HL-60 (cell line): ENCODE measurements around the gene TOX4.

Experiments
- DNase-seq, 2 experiments: peaks; one replicate each; pipeline ENCODE4 v3.0.0-alpha.2; 2010 to 2020; ENCODE audit warnings: low read depth in 1 of 2, low spot score in 1 of 2
- H3K27ac ChIP-seq: fragments of 250-450 bp; sonication (Bioruptor Pico); replicated peaks from 2 replicates; pipeline ENCODE4 v1.5.1; 2020; ENCODE audit warnings: mild to moderate bottlenecking, moderate library complexity
- H3K27me3 ChIP-seq: fragments of 250-450 bp; sonication (Bioruptor Pico); 2 replicates; pipeline ENCODE4 v1.5.1; 2021; ENCODE audit warnings: mild to moderate bottlenecking, moderate library complexity; ENCODE audit not compliant: insufficient read depth, poor library complexity, severe bottlenecking
- H3K4me3 ChIP-seq: replicated peaks from 2 replicates; pipeline ENCODE4 v1.5.1; 2011; ENCODE audit warnings: mild to moderate bottlenecking, control low read depth, low read length; ENCODE audit not compliant: insufficient read depth
- CTCF ChIP-seq: IDR thresholded peaks from one replicate; pipeline ENCODE4 v1.5.1; 2011; ENCODE audit warnings: low read length, control low read depth, inconsistent platforms; ENCODE audit not compliant: insufficient read depth
- GABPA ChIP-seq: IDR thresholded peaks from 2 replicates; pipeline ENCODE4 v1.6.1; 2012; ENCODE audit warnings: low read depth
- POLR2AphosphoS5 ChIP-seq: IDR thresholded peaks from 2 replicates; pipeline ENCODE4 v1.6.1; 2012; ENCODE audit warnings: low read depth
- REST ChIP-seq: IDR thresholded peaks from 2 replicates; pipeline ENCODE4 v1.6.1; 2012; ENCODE audit warnings: low read depth; ENCODE audit not compliant: insufficient replicate concordance
- SPI1 ChIP-seq: IDR thresholded peaks from 2 replicates; pipeline ENCODE4 v1.6.1; 2012; ENCODE audit warnings: low read depth, mild to moderate bottlenecking, borderline replicate concordance

The TOX4 gene

GRCh38 chr14:21528381-21529348, 51.7 kb downstream of the TOX4 start:
- peaks cover 7% of the 10 kb centered on the region for H3K27me3 ChIP-seq
- H3K4me3 ChIP-seq = no peak overlapping the region
- peak in 1 of 2 experiments; percentile 62 for DNase-seq
- no peak overlapping the region for H3K27ac ChIP-seq
- TF ChIP-seq CTCF (no peak), SPI1 (no peak), GABPA (no peak), POLR2AphosphoS5 (no peak), REST (no peak)

GRCh38 chr14:21529515-21529914, 52.5 kb downstream of the TOX4 start:
- Histone ChIP-seq H3K27me3 (peaks cover 7% of the 10 kb centered on the region), H3K27ac (no peak overlapping the region), H3K4me3 (no peak overlapping the region)
- no peak for DNase-seq
- TF ChIP-seq SPI1 (no peak), REST (no peak)

- no peak for DNase-seq
- TF ChIP-seq REST (no peak), GABPA (no peak), SPI1 (no peak), CTCF (no peak), POLR2AphosphoS5 (no peak)
- Histone ChIP-seq H3K27me3 (peaks cover 26% of the 10 kb centered on the region), H3K4me3 (no peak overlapping the region), H3K27ac (no peak overlapping the region)
These were observed 56.3 kb downstream of the TOX4 start for GRCh38 chr14:21533294-21533693.
